GM19023 (cell line): ENCODE data around the gene SMARCB1.
"Not testable (repeated sequence)": the region's sequence is repeated elsewhere in the genome, so short reads cannot be mapped to it uniquely, and the experiment has no call there.

Experiments
- ATAC-seq: cut with Tn5 transposase; IDR thresholded peaks from one replicate; pipeline ENCODE4 v1.9.1; 2021; ENCODE audit warnings: mild to moderate bottlenecking, moderate library complexity; ENCODE audit not compliant: unreplicated experiment

The SMARCB1 gene

DNA sequence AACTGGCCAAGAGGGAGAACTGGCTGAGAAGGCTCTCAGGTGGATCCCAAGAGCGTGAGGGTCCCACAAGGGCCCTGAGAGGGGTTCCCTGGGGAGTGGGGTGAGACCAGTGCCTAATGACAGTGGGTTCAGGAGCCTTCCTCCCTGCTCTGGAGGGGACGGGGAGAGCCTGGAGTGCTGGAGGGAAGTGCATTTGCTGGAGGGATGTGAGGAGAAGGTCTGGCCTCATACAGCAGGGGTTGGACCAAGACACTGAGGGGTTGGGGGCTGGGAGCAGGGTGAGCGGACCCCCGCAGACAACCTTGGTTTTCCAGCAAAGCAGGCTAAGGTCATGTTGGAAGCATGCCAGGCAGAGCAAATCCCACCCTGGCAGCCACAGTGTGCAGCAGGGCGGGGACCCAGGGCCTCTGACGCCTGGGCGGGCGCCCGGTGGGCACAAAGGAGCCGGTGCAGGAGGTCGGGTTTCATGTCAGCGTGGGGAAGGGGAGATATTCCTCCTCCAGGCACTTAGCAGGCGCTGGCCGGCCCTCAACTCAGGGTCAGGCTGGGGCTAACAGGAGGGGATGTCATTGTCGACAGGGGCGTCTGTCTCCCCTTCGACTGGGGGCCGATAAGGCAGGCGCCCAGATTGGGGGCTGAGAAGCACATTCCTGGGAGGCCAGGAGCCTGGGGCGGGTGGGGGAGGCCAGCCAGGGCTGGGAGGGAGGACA, 55.1 kb downstream of the SMARCB1 start:
- no peak for ATAC-seq

DNA sequence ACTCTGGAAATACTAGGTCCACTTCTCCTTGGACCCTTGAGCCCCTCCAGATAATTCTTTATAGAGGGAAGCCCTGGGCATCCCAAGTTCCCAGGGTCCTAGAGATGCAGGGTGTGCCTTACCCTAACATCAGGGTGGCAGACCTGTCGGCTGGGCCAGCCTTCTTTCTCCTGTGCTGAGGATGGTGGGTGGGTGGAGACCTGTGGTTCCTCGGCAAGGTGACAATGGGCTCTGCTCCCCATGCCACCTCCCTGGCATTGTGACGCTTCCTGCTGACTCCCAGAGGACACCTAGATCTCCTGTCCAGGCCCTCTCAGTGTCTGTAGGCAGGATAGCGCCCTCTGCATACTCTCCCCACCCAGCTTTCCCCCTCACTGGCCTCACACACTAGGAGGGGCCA, 55.8 kb downstream of the SMARCB1 start:
- no peak for ATAC-seq

DNA sequence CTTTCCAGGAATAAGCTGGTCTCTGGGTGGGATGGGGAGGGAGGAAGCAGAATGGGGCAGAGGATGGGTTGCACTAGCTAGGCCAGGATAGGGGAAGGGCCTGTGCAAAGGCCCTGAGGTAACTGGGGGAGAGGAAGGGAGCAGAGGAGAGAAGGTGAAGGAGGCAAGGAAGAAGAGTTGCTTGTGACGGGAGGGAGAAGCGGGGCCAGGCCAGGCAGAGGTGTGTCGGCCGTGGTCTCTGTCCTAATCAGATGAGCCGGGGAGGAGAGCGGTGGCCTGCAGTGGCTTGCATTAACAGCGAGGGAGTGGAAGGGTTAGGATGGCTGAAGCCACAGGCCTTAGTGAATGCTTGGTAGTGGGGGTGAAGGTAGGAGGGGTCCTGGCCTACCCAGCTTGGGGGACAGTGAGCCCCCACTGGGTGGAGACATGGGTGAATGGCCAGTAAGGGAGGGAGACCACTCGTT, 58.0 kb downstream of the SMARCB1 start:
- no peak for ATAC-seq

DNA sequence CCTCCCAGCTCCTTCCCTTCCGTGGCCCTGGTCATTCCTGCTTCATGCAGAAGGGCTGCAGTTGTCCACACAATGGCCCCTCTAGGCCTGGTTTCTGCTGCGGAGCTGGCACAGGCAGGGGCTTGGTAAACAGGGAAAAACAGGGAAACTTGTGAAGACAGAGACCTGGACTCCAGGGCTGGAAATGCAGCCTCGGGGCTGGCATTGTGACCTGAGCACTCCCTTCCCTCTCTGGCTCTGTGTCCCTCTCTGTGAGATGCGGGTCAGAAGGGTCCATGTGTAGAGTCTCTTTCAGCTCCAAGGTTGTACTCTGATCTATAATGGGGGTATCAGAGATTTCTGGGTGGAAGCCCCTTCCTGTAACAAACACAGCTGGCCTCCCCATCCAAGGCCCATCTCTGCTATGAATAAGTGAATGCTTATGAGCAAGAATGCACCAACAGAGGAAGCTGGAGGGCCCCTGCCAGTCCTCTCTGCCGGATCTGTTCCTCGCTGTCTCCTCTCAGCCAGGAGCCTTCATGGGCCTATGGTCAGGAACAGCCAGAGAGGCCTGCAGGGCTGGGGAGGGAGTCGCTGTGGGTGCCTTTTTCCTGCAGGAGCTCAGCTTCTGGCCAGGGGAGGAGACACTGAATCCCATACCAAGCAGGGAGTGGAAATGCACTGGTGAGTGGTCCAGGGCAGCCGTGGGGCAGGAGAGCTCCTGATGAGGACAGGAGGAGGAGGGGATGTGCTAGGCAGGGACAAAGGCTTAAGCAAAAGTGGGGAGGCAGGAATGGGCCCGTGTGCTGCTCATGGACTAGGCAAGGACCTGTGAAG, 58.7 kb downstream of the SMARCB1 start:
- no peak for ATAC-seq

GRCh38 chr22:23846081-23846469, 59.3 kb downstream of the SMARCB1 start:
- ATAC-seq, result no peak

- no peak for ATAC-seq
These were observed 60.6 kb downstream of the SMARCB1 start for GRCh38 chr22:23847310-23847920.

- no peak for ATAC-seq
These were observed 61.5 kb downstream of the SMARCB1 start for GRCh38 chr22:23847991-23848864.

DNA sequence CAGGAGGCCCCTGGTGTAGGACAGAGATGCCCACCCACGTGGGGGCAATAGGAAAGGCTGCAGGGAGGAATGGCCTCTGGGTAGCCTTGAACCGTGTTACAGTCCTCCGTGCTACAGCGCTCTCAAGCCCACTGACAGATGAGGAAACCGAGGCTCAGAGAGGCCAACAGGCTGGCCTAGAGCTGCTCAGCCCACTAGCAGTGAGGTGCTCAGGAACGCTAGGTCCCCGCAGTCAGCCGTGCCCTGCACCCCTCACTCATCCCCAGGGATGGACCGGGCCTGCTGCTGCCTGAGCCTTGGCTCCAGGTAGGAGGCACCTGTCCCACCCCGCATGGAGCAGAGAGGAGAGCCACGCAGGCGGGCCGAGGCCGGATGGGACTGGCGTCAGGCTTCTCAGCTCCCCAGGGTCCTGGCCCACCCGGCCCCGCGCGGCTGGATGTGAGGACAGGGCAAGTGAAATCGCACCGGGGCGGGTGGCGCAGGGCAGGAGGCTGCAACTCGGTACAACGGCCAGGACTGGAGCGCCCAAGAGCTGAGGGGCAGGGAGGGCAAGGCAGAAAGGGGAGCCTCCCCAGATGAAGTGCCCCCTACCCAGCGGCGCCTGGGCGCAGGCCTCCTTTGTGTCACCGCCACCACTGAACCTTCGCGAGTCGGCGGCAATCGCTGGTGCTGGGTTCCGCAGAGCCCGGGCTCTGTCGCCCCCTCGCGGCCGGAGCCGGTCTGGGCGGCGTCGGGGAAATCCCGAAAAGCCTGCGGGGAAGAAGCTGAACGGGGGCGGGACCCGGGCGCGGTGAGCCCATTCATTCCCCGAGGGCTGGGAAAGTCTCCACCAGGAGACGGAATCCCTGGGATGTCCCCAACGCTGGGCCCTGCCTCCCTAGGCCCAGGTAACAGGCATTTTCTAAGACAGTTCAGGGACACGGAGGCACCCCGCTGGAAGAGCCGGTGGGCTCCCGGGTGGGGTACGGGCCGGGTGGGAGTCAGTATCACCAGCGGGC, 62.5 kb downstream of the SMARCB1 start:
- no peak for ATAC-seq

GRCh38 chr22:23850136-23850611, 63.4 kb downstream of the SMARCB1 start:
- no peak for ATAC-seq

- peak; percentile 46 for ATAC-seq
These were observed 70.2 kb downstream of the SMARCB1 start for GRCh38 chr22:23856721-23857605.

DNA sequence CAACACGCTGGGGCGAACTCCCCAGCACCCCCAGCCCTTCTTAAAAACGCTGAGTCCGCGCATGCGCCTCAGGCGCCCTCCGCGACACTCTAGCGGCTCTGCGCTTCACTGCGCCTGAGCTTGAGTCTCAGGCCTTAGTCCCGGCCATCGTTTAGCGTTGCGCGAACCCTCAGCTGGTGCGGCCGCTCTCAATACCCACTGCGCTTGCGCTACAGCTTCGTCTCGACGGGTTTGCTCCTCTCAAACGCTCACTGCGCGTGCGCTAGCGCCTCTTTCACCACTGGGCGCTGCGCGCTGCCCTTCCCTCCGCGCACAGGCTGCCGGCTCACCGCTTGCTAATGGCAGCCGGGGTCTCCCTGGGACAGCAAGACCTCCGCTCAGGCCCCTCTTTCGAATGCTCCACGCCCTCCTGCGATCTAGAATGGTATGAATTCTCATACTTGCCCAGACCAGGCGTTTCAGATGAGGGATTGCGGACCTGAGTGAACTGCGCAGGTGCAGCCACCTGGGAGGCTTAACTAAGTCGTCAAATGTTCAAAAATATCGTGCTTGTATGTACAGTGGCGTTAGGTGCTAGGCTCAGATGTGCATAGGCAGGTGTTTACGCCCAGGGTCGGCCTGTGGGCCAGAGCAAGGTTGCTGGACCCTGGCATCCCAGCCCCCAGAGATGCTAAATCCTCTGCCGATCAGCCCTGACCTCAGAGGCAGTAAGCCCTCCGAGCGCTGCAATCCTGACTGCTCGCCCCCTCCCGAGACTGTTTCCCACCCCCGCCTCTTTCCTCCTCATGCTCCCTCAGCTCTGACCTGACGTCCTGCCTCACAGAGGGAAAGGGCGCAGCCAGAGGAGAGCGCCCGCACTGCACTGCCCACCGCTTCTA, 71.1 kb downstream of the SMARCB1 start, which contains the start of gene SLC2A11:
SLC2A11 (plus strand) TSS at position 270 of the 878 bp plus-strand sequence; CDS start at position 395, 125 bp downstream.
- ATAC-seq, result peak; percentile 91

- ATAC-seq, result no peak
These were observed 71.7 kb downstream of the SMARCB1 start for GRCh38 chr22:23858484-23858815.

- no peak for ATAC-seq
These were observed 72.4 kb downstream of the SMARCB1 start for GRCh38 chr22:23859201-23859600.

GRCh38 chr22:23860187-23860586, 73.4 kb downstream of the SMARCB1 start:
- ATAC-seq, result not testable (repeated sequence)

DNA sequence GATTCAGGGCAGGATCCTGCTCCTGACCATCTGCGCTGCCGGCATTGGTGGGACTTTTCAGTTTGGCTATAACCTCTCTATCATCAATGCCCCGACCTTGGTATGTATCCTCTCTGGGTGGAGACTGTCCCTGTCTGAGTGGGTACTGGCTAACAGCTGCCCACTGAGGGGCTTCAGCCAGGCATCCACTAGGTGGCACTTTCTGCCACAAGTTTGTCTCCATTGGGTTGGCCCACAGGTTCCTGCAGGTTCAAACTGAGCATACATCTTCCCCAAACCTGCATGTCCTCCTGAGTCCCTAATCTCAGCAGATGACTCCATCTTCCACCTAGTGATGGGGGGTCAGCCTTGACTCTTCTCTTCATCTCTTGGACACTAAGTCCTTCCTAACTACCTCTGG, 75.3 kb downstream of the SMARCB1 start:
- no peak for ATAC-seq

- not testable (repeated sequence) for ATAC-seq
These were observed 77.9 kb downstream of the SMARCB1 start for GRCh38 chr22:23864499-23865154.

DNA sequence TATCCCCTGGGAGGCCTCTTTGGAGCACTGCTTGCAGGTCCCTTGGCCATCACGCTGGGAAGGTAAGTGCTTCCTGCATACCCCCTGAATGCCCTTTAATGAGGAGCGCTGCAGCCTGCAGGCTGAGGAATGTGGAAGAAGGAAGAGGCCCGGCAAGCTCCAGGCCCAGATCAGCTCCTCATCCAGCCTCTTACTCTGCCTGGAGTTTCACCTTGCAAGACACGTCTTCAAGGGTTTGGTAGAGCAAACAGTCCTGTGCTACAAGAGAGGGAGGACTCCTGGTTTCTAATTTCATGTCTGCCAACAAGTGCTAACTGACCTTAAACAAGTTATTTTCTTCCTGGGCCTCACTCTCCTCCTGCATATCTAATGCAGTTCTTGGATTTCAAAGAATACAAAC, 81.8 kb downstream of the SMARCB1 start:
- ATAC-seq, result no peak
